Fibroblast of mammary gland (primary cell): ENCODE data around the gene FAM20B.

Experiments used
- DNase-seq: peaks from one replicate; pipeline ENCODE4 v3.0.0-alpha.2; 2010; ENCODE audit warnings: low read depth
- H3K4me3 ChIP-seq: 2 replicates; pipeline ENCODE4 v1.5.1; 2011; ENCODE audit warnings: low read depth, mild to moderate bottlenecking, low read length, moderate library complexity; ENCODE audit not compliant: control insufficient read depth
- CTCF ChIP-seq: conservative IDR thresholded peaks from 2 replicates; pipeline ENCODE4 v1.5.1; 2011; ENCODE audit warnings: low read depth, low read length, inconsistent platforms; ENCODE audit not compliant: control insufficient read depth, insufficient read depth

FAM20B gene

DNA sequence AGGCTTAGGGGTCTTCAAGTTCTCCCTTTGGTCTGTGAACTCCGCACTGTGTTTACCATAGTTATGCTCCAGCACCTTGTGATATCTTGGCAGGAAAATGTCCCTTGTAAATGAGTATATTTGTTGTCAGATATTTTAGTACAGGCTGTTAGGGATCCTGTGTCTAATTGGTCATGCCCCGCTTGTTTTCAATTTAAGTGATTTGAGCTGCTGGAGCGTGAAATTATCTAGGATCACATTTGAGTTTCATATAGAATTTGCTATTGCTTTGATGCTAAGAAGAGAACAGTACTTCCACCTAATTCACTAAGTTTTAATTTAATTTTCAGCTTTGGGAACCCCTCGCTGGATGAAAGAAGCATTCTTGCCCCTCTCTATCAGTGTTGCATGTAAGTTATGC, 40.8 kb downstream of the FAM20B start:
- no peak for DNase-seq
- no peak overlapping the region for H3K4me3 ChIP-seq
- no peak for TF ChIP-seq CTCF

DNA sequence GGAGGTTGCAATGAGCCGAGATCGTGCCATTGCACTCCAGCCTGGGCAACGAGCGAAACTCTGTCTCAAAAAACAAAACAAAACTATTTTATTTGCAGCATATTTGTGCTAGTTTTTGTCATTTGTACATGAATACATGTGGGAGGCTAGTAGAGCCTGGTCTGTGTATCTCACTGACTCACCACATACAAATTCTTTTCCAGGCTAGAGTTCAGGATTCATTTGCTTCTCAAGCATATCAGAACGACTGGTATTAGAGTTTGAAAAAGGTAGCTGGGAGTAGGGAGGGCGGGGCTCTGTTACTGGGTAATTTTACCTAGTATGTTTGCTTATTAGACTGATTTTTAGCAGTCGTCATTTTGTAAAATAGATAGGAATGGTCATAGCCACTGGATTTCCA, 51.7 kb downstream of the FAM20B start:
- no peak for TF ChIP-seq CTCF
- H3K4me3 ChIP-seq = peak overlapping the region; percentile 6
- DNase-seq = peak; percentile 77

- TF ChIP-seq CTCF = peak; percentile 76
- no peak overlapping the region for H3K4me3 ChIP-seq
- peak; percentile 84 for DNase-seq
Measured at GRCh38 chr1:179079113-179079761, 53.5 kb downstream of the FAM20B start.

- no peak for DNase-seq
- peak overlapping the region; percentile 67 for H3K4me3 ChIP-seq
Measured at GRCh38 chr1:179080866-179081686, 55.4 kb downstream of the FAM20B start.

GRCh38 chr1:179081687-179082332, 56.1 kb downstream of the FAM20B start, which contains the start of gene TOR3A:
TSS of gene TOR3A (plus strand) at chr1:179082070. CDS start at chr1:179082129, 59 bp downstream.
- TF ChIP-seq CTCF = no peak
- peak within 1 kb of the TSS; percentile 67 for H3K4me3 ChIP-seq
- peak; percentile 82 for DNase-seq

More at GRCh38 chr1:179080866-179081686, 55.4 kb downstream of the FAM20B start:
- no peak for TF ChIP-seq CTCF

GRCh38 chr1:179082333-179082998, 56.8 kb downstream of the FAM20B start:
- DNase-seq = no peak
- TF ChIP-seq CTCF = no peak
- peak overlapping the region; percentile 67 for H3K4me3 ChIP-seq
